Upper lobe of left lung (tissue), 6 donors: ENCODE results near the gene OSBP2. TPM values are rescaled to one million over a fixed set of nuclear protein-coding genes. Genes with fewer than 3 reads are reported as not detected.

Experiments
- ATAC-seq, 2 donors: fragments of 200-7000 bp; cut with Tn5 transposase; one replicate each; pipeline ENCODE4 v1.9.1; 2022; ENCODE audit warnings: mild to moderate bottlenecking in 2 of 2, moderate library complexity in 2 of 2; ENCODE audit not compliant: low FRiP score in 2 of 2
- DNase-seq, 2 donors: peaks; one replicate each; pipeline ENCODE4 v3.0.0-alpha.2; 2019 to 2020
- H3K27ac ChIP-seq, 4 donors: fragments of 200-600 bp; sonication (generic); one replicate each; pipeline ENCODE4 v1.5.1; 2016 to 2019
- H3K27me3 ChIP-seq, 4 donors: fragments of 200-600 bp; sonication (generic); one replicate each; pipeline ENCODE4 v1.5.1; 2017 to 2019
- H3K36me3 ChIP-seq, 4 donors: fragments of 200-600 bp; sonication (generic); one replicate each; pipeline ENCODE4 v1.5.1; 2016 to 2019
- H3K4me1 ChIP-seq, 4 donors: fragments of 200-600 bp; sonication (generic); one replicate each; pipeline ENCODE4 v1.5.1; 2018 to 2019
- H3K4me3 ChIP-seq, 4 donors: fragments of 200-600 bp; sonication (generic); one replicate each; pipeline ENCODE4 v1.5.1; 2017 to 2019; ENCODE audit warnings: mild to moderate bottlenecking in 2 of 4, moderate library complexity in 1 of 4
- H3K9me3 ChIP-seq, 4 donors: fragments of 200-600 bp; sonication (generic); one replicate each; pipeline ENCODE4 v1.5.1; 2018 to 2019
- EP300 ChIP-seq, 4 donors: sonication (generic); formaldehyde crosslinking; IDR thresholded peaks; one replicate each; pipeline ENCODE4 v1.5.1; 2017; ENCODE audit warnings: antibody characterized with exemption in 4 of 4, control low read depth in 2 of 4
- POLR2A ChIP-seq, 4 donors: fragments of 450-650 bp; IDR thresholded peaks; one replicate each; pipeline ENCODE4 v1.5.1; 2016 to 2017; ENCODE audit warnings: antibody characterized with exemption in 4 of 4, mild to moderate bottlenecking in 2 of 4
- POLR2AphosphoS5 ChIP-seq, 2 donors: sonication (generic); formaldehyde crosslinking; IDR thresholded peaks; one replicate each; pipeline ENCODE4 v1.5.1; 2017; ENCODE audit warnings: antibody characterized with exemption in 2 of 2
- WGBS, 2 donors: methylation state at CpG; one replicate each; pipeline ENCODE4 v1.1.5; 2017 to 2018; 5-methylcytosine and 5-hydroxymethylcytosine counted together
- total RNA-seq, 6 donors: library from RNA; depleted of rRNA in 4 of 6; stranded (reverse); fragments of >200 nt in 4 of 6; gene quantifications; one replicate each; pipeline versions ENCODE4 v1.1.0 to v1.2.1, GENCODE V29; 2016 to 2021
- TF ChIP-seq, protein P1 (sequence below), 6 experiments: fragments of 450-650 bp in 4 of 6; fragments of 200-600 bp in 2 of 6; sonication (generic) in 2 of 6; IDR thresholded peaks; one replicate each; pipeline ENCODE4 v1.5.1; 2016 to 2019; ENCODE audit warnings: antibody characterized with exemption in 6 of 6
- donor health status: DM: no; HTN: no; CAD: no; lungs with moderate emphysema.
- donor health status: DM: no; HTN: yes; CAD: no; lungs with severe emphysema.

OSBP2 gene
- total RNA-seq, 6 donors from 2014 or later: 3.5 to 14.5 (median 5.0) TPM

DNA sequence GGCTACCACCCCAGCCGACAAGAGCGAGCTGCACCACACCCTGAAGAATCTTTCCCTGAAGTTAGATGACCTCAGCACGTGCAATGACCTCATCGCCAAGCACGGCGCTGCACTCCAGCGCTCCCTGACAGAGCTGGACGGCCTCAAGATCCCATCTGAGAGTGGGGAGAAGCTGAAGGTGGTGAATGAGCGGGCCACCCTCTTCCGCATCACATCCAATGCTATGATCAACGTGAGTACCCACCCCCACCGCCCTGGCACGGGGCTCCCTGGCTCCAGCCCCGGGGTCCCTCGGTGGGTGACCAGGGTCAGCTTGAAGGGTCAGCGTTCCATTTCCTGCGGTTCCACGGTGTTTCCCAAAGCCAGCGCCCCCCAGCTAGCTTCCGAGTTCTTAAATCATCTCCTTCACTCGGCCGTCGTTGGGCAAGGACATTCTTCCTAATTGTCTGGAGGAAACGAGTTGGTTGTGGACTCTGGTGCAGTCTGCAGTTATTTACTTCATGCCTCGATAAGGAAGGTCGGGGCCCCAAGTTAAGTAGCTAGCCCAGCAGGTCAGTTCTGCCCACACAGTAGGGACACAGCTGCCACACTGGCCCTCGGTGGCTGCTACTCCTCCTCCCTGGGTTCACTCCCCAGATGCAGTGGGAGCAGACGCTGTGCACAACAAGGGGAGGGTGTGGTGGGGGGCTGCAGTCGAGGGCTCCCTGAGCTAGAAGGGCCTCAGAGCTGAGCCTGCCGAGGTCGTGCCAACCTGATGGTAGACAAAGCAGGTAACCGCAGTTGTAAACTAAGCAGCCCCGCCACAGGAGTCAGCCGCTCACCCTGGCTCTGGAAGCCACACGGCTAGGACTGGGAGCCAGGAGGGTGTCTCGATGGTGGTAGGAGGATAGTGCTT is 176.0 kb downstream of the OSBP2 start:
- Histone ChIP-seq H3K4me3 (no peak overlapping the region), H3K4me1 (no peaks in the 10 kb centered on the region), H3K9me3 (no peaks in the 10 kb centered on the region), H3K27me3 (no peaks in the 10 kb centered on the region), H3K27ac (no peak overlapping the region), H3K36me3 (no peaks in the 10 kb centered on the region)
- WGBS, 2 donors: 93% methylated on average over 19 to 35 of the region's 36 CpGs
- ATAC-seq (no peak), DNase-seq (no peak)
- TF ChIP-seq POLR2AphosphoS5 (IDR thresholded peaks at IDR 0.05) (no peak), EP300 (IDR thresholded peaks at IDR 0.05) (no peak), POLR2A (IDR thresholded peaks at IDR 0.05) (no peak)
- TF ChIP-seq, protein P1, sequence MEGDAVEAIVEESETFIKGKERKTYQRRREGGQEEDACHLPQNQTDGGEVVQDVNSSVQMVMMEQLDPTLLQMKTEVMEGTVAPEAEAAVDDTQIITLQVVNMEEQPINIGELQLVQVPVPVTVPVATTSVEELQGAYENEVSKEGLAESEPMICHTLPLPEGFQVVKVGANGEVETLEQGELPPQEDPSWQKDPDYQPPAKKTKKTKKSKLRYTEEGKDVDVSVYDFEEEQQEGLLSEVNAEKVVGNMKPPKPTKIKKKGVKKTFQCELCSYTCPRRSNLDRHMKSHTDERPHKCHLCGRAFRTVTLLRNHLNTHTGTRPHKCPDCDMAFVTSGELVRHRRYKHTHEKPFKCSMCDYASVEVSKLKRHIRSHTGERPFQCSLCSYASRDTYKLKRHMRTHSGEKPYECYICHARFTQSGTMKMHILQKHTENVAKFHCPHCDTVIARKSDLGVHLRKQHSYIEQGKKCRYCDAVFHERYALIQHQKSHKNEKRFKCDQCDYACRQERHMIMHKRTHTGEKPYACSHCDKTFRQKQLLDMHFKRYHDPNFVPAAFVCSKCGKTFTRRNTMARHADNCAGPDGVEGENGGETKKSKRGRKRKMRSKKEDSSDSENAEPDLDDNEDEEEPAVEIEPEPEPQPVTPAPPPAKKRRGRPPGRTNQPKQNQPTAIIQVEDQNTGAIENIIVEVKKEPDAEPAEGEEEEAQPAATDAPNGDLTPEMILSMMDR (IDR thresholded peaks at IDR 0.05): no peak

DNA sequence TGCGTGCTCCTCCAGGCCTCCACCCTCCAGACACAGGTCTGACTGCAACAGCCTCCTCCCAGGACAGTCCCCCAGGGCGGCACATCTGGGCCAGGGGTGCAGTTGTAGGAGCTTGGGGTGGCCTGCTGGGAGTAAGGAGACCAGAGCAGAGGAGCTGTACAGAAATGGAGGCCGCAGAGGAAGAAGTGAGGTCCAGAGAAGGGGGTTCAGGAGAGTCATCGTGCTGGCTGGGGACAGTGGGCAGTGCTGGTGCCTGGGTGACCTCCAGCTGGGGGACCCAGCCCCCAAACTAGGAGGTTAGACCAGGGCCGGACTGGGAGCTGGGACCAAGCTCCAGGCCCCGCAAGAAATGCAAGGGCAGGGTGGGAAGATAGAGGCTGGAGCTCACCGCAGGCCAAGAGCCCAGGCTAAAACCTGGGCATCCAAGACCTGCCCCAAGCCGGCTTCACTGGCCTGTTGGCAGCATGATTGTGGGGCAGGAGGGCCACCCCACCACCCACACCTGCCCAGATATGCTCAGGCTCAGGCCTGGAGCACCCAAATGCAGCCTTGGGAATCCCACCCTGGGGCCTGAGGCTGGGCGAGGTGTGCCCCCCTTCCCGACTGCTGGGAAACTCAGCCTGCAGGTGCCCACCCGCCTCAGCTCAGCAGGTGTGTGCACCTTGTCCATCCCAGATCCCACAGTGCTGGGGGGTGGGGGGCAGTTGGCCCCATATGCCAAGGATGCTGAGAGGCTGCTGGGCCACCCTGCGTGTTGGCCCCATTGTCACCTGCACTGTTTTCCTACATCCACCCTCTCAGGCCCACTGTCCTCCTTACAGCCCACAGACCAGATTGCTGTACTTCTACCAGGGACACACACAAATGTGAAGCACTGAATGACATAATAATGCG is 177.0 kb downstream of the OSBP2 start:
- ATAC-seq: no peak
- Histone ChIP-seq H3K27me3 (no peaks in the 10 kb centered on the region), H3K4me3 (no peak overlapping the region), H3K9me3 (no peaks in the 10 kb centered on the region), H3K4me1 (no peaks in the 10 kb centered on the region), H3K36me3 (no peaks in the 10 kb centered on the region), H3K27ac (no peak overlapping the region)
- WGBS, 2 donors: 76 to 85% methylated on average over 7 to 13 of the region's 13 CpGs
- TF ChIP-seq POLR2A (IDR thresholded peaks at IDR 0.05) (no peak), POLR2AphosphoS5 (IDR thresholded peaks at IDR 0.05) (no peak)
- DNase-seq: no peak

DNA sequence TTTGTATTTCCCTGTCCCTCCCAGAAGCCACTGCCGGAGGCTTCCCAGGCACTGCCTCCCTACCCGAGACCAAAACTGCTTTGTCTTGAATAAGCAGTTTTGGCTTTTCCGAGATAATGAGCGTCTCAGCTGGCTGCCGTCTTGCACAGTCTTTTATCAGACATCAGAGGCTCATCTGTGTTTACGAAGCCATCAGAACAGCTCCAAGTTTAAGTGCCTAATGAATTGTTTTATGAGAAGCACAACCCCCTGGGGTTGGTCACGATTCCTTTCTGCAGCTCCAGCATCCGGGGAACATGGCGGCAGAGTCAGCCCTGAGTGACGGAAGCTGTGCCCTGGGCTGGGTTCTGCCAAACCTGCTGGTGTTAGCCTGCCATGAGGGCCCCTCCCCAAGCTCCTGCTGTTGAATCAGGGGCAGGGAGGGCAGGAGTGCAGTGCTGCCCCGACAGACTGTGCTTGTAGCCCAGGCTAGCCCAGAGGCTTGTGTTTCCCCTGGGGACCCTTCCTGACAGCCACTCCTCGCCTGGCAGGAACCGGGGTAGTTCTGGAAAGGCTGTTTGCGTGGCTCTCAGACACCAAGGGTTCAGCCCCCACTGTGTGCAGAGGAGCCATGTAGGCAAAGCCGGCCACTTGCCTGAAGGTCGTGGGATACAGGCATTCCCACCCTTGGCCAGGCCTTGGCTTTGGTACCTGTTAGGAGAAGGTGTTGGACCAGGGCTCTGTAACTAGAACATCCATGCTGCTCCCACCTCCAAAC is 177.8 kb downstream of the OSBP2 start:
- H3K36me3 ChIP-seq: no peaks in the 10 kb centered on the region
- H3K27ac ChIP-seq: no peak overlapping the region
- H3K9me3 ChIP-seq: no peaks in the 10 kb centered on the region
- WGBS, 2 donors: 81 to 95% methylated on average over 6 to 16 of the region's 16 CpGs
- no peaks in the 10 kb centered on the region for H3K4me1 ChIP-seq
- ATAC-seq (no peak), DNase-seq (no peak)
- H3K27me3 ChIP-seq: no peaks in the 10 kb centered on the region
- TF ChIP-seq POLR2AphosphoS5 (IDR thresholded peaks at IDR 0.05) (no peak), POLR2A (IDR thresholded peaks at IDR 0.05) (no peak), EP300 (IDR thresholded peaks at IDR 0.05) (no peak)
- TF ChIP-seq, protein P1 (IDR thresholded peaks at IDR 0.05): no peak
- H3K4me3 ChIP-seq: no peak overlapping the region

DNA sequence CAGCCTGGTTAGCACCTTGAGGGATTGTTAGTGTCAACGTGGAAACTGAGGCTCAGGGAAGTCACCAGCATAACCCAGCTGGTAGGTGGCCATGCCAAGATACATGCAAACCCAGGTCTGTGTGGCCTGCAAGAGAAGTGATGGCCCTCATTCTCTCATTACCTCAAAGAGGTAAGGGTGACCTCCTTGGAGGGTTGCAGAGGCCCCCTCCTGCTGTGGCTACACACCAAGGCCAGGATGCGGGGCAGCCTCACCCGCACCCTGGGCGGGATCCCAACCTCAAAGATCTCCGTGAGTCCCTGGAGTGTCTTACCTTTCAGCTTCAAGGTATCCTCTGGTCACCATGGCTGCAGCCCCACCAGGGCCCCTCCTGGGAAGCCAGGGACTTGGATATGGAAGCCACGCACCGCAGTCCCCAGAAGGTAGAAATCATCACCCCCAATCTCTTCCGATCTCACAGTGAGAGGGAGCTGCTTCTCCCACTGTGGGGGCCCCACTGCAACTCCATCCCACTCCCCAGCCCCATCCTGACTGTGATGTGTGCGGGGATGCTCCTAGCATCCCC is 178.5 kb downstream of the OSBP2 start:
- Histone ChIP-seq H3K27me3 (no peaks in the 10 kb centered on the region), H3K9me3 (no peaks in the 10 kb centered on the region), H3K27ac (no peak overlapping the region), H3K36me3 (no peaks in the 10 kb centered on the region), H3K4me3 (no peak overlapping the region), H3K4me1 (no peaks in the 10 kb centered on the region)
- TF ChIP-seq, protein P1 (IDR thresholded peaks at IDR 0.05): no peak
- TF ChIP-seq POLR2AphosphoS5 (IDR thresholded peaks at IDR 0.05) (no peak), EP300 (IDR thresholded peaks at IDR 0.05) (no peak), POLR2A (IDR thresholded peaks at IDR 0.05) (no peak)
- WGBS, 2 donors: 95 to 97% methylated on average over 4 to 9 of the region's 9 CpGs
- DNase-seq (no peak), ATAC-seq (no peak)
